Fibroblast of villous mesenchyme (primary cell): ENCODE data around the gene FBLIM1. TPM values are rescaled to one million over a fixed set of nuclear protein-coding genes. Genes with fewer than 3 reads are reported as not detected.
A peak's percentile ranks its signal among the peaks of the same experiment; 100 is the strongest.

Source experiments
- DNase-seq: peaks from one replicate; pipeline ENCODE4 v3.0.0-alpha.2; 2010; ENCODE audit warnings: low read depth
- H3K4me3 ChIP-seq: 2 replicates; pipeline ENCODE4 v1.5.1; 2011; ENCODE audit warnings: low read depth, mild to moderate bottlenecking, low read length
- total RNA-seq: library from RNA; depleted of rRNA; stranded (reverse); fragments of >200 nt; gene quantifications from 2 replicates; pipeline ENCODE4 v1.2.3, GENCODE V29; 2012
- TF ChIP-seq, protein P1 (sequence below): IDR thresholded peaks from 2 replicates; pipeline ENCODE4 v1.5.1; 2012; ENCODE audit warnings: low read depth, mild to moderate bottlenecking, low read length; ENCODE audit not compliant: insufficient read depth

Gene FBLIM1
- total RNA-seq, 1 donor, result 188 TPM

DNA sequence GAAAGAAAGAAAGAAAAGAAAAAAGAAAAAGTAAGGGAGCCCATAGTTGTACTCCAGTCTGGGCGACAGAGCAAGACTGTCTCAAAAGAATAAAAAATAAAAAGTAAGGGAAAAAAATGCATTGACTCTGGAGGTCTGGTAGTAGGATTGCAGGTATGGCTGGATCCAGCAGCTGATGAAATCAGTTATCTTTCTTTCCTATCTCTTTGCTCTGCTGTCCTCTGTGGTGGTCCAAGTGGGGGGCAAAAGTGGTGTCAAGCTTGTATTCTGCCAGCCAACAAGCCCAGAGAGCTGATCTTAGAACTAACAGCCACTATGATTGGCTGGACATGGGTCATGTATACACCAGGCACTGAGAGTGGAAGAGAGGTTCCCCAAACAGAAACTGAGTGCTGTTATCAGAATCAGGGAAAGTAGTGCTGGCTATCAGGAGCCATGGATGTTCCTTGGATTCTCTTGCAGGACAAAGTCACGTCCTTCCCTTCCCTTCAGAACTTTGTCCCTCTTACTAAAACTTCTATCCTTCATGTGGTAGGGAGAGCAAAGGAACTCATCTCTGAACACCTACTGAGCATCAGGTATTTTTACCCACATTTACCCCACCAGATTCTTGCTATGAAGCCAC is 3.5 kb upstream of the FBLIM1 start:
- no peak for DNase-seq
- TF ChIP-seq, protein P1, sequence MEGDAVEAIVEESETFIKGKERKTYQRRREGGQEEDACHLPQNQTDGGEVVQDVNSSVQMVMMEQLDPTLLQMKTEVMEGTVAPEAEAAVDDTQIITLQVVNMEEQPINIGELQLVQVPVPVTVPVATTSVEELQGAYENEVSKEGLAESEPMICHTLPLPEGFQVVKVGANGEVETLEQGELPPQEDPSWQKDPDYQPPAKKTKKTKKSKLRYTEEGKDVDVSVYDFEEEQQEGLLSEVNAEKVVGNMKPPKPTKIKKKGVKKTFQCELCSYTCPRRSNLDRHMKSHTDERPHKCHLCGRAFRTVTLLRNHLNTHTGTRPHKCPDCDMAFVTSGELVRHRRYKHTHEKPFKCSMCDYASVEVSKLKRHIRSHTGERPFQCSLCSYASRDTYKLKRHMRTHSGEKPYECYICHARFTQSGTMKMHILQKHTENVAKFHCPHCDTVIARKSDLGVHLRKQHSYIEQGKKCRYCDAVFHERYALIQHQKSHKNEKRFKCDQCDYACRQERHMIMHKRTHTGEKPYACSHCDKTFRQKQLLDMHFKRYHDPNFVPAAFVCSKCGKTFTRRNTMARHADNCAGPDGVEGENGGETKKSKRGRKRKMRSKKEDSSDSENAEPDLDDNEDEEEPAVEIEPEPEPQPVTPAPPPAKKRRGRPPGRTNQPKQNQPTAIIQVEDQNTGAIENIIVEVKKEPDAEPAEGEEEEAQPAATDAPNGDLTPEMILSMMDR, result no peak
- no peak overlapping the region for H3K4me3 ChIP-seq

DNA sequence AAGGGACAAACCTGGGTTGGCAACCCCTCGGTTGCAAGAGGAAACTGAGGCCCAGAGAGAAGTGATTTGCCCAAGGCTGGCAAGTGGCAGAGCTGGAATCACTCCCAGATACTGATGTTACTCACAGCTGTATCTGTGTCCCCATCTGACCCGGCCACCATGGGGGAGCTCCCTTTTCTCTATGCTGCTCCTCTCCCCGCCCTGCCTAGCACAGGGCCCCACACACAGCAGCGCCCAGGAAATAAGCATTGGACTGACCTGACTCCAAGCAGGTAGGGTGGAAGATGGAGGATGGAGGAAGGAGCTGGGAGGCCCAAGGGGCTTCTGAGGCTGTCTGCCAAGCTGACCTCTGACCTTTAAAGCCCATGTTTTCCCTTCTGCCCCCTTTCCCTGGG is 3.0 kb upstream of the FBLIM1 start:
- TF ChIP-seq, protein P1, result no peak
- no peak for DNase-seq
- no peak overlapping the region for H3K4me3 ChIP-seq

DNA sequence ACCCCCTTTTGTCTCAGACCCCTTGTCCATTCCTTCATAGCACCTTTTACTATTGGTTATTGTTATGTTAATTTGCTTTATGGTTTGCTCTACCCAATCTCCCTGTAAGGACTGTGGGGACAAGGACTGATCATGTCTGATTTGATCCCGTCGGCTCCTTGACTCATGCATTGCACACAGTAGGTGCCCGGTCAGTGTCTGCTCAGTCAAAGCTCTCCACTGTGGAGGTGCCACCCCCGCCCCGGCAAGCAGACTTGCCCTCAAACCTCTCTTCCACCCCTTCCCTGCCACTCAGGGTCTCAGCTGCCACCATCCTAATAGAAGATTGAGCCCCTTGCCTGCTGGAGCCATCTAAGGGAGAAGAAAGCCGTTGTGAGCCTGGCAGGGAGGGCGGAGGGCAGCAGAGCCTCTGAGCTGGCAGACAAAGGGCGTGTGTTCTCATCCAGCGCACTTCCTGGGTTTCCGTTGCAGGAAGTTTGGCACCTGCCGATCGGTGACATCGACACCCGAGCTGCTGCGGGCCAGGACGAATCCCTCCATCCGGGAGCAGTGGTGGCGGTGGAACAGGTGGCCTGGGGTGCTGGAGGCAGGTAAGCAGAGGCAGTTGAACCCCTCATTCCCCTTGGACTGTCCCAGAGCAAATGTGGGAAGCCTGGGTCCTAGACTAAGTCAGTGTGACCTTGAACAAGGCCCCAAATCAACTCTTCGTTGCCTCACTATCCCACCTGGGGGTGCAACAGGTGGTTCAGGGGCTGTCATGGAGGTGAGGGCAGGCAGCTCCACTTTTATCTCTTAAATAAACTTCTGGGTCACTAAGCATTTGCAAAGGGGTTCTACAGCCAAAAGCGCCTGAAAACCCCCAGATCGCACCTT is 2.2 kb upstream of the FBLIM1 start:
- no peak for DNase-seq
- no peak overlapping the region for H3K4me3 ChIP-seq
- TF ChIP-seq, protein P1, result no peak

DNA sequence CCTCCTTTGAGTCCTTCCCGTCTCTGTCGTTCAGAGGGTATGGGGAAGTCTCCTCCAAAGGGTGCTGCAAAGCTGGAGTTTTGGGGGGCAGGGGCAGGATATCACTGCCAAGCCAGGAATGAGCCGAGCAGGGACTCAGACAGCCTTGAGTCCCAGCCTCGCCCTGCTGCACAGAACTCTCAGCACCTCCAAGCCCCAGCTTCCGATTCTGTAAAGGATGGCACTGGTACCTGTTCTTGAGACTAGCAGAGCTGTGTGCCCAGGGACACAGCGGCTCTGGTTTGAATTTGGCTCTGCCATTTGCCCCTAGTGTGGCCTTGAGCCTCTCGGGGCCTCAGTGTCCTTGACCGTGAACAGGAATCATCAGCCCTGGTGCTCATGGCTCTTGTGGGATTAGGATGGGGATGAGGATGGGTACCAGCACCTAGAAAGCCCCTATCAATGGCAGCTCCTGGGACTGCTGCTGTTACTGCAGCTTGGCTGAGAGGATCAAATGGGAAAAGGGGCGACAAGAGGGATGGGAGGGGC is 1.5 kb upstream of the FBLIM1 start:
- no peak overlapping the region for H3K4me3 ChIP-seq
- TF ChIP-seq, protein P1, result no peak
- DNase-seq, result no peak

DNA sequence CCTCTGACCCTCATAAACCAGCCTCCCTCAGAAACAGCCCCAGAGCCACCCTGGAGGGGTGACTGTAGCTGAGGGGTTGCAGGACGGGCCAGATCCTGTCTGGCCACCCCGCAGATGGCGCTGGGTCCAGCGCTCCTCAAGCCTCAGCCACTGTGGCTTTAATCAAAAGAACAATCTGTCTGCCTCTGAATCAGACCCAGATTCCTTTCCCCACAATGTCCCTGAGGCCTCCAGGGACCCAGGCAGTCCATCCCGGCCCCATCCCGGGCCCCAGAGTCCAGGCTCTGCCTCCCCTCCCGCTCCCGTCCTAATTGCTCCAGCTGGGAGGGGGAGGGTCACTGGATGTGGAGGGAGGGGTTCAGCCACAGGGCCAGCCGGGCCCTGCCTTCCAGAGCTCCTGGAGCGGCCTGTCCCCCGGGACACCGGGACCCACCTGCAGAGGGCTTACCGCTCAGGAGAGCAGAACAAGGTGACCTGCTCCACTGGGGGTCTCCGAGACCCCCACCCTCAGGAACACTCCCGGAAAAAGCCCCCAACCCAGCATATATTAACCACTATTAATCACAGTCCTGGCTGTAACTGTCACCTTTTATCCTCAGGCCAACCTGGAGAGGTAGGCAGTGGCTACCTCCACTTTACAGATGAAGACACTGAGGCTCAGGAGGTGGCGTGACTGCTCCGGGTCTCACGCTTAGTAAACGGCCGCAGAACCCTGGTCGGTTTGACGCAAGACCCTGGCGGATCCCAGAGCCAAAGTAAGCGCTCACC is 836 bp upstream of the FBLIM1 start:
- TF ChIP-seq, protein P1, result no peak
- peak; percentile 55 for DNase-seq
- peak overlapping the region; percentile 88 for H3K4me3 ChIP-seq

DNA sequence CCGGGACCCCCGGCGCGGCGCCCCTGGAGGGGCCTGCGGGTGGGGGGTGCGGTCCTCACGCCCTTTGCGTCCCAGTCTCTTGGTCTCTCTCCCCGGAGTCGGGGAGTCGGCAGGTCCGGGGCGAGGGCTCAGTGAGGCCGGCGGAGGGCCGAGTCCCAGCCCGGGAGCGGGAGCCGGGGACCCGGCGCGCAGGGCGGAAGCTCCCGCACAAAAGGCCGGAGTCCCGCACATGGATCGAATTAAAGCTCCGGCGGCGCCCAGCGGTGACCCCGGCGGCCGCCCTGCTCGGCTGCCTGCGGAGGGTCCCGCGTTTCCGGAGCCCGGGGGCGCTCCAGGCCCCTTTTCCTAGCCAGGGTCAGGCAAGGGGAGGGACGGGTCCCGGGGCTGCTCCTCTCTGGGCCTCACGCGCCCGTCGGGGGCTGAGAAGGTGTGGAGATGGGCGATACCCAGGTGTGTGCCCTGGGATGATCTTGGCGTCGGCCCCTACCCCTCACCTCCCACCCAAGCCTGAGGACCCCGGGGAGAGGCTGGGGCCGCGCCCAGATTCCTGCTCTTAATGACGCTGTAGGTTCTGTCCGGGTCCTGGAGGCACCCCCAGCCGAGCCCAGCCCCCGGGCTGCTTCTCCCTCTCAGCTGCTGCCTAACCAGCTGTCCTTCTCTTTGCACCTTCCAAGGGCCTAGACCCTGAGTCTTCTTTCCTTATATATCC is 512 bp downstream of the FBLIM1 start:
- H3K4me3 ChIP-seq, result peak overlapping the region; percentile 88
- DNase-seq, result peak; percentile 20
- TF ChIP-seq, protein P1, result no peak
